Bronchial epithelial cell (primary cell): ENCODE measurements around the gene NDRG2. TPM values are rescaled to one million over a fixed set of nuclear protein-coding genes. Genes with fewer than 3 reads are reported as not detected.
"Not testable (repeated sequence)": the region's sequence is repeated elsewhere in the genome, so short reads cannot be mapped to it uniquely, and the experiment has no call there.

Experiments used
- DNase-seq: peaks from one replicate; pipeline ENCODE4 v3.0.0-alpha.2; 2010; ENCODE audit warnings: low read depth
- FAIRE-seq: peaks from 2 replicates; lab custom pipeline; 2011; peaks lifted over from hg19 to GRCh38; lab: Jason Lieb, UNC
- H3K27me3 ChIP-seq: 2 replicates; pipeline ENCODE4 v1.5.1; 2011; ENCODE audit warnings: low read length; ENCODE audit not compliant: control insufficient read depth, insufficient read depth
- H3K36me3 ChIP-seq: 2 replicates; pipeline ENCODE4 v1.5.1; 2011; ENCODE audit warnings: low read length; ENCODE audit not compliant: control insufficient read depth, insufficient read depth
- H3K4me3 ChIP-seq: 2 replicates; pipeline ENCODE4 v1.5.1; 2011; ENCODE audit warnings: mild to moderate bottlenecking, low read depth, low read length, control low read depth
- total RNA-seq: library from RNA; depleted of rRNA; stranded (reverse); fragments of >200 nt; gene quantifications from 2 replicates; pipeline ENCODE4 v1.2.1, GENCODE V29; 2014
- TF ChIP-seq, protein P1 (sequence below): IDR thresholded peaks from 2 replicates; pipeline ENCODE4 v1.5.1; 2011; ENCODE audit warnings: mild to moderate bottlenecking, moderate library complexity, low read length, control low read depth, inconsistent platforms; ENCODE audit not compliant: insufficient read depth, severe bottlenecking

NDRG2 gene
- total RNA-seq, 1 donor from 2014 or later, result 9.2 TPM

DNA sequence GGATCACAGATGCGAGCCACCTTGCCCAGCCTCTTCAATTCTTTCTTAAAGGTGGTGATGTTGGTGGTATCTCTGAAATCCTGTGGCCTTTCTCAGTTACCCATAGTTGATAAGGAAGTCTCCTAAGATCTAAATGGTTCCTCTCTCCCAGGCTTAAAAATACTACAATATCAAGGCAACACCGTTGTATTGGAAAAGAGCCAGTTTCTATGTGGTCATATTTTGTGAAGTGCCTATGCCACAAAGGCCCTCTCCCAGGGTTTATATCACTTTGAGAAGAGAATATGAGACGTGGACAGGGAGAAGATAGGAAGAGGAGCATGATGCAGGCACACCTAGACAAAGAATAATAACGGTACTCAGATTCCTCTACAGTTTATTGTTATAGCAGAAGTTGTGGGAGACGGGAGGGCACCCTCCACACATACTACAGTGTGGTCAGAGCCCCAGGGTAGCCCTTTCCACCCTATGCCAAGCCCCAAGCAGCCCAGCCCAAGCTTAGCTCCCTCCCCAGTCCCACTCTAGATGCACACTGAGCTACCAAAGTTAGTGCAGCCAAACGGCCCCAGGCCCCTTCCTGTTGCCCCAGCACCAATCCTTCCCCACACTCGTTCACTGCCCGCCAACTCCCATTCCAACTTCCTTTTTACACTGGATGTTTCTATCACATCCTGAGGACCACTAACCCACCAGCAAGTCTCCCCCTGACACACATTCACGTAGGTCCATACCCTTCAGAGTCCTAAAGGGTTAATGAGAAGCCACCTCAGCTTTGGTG lies 8.3 kb downstream of the NDRG2 start:
- FAIRE-seq (no peak), DNase-seq (no peak)
- Histone ChIP-seq H3K27me3 (no peaks in the 10 kb centered on the region), H3K36me3 (no peaks in the 10 kb centered on the region), H3K4me3 (no peak overlapping the region)
- TF ChIP-seq, protein P1, sequence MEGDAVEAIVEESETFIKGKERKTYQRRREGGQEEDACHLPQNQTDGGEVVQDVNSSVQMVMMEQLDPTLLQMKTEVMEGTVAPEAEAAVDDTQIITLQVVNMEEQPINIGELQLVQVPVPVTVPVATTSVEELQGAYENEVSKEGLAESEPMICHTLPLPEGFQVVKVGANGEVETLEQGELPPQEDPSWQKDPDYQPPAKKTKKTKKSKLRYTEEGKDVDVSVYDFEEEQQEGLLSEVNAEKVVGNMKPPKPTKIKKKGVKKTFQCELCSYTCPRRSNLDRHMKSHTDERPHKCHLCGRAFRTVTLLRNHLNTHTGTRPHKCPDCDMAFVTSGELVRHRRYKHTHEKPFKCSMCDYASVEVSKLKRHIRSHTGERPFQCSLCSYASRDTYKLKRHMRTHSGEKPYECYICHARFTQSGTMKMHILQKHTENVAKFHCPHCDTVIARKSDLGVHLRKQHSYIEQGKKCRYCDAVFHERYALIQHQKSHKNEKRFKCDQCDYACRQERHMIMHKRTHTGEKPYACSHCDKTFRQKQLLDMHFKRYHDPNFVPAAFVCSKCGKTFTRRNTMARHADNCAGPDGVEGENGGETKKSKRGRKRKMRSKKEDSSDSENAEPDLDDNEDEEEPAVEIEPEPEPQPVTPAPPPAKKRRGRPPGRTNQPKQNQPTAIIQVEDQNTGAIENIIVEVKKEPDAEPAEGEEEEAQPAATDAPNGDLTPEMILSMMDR, result no peak

GRCh38 chr14:21015312-21015711 lies 9.5 kb downstream of the NDRG2 start:
- Histone ChIP-seq H3K27me3 (no peaks in the 10 kb centered on the region), H3K36me3 (no peaks in the 10 kb centered on the region), H3K4me3 (no peak overlapping the region)
- DNase-seq (no peak), FAIRE-seq (no peak)
- TF ChIP-seq, protein P1, result no peak

- TF ChIP-seq, protein P1, result peak; percentile 86
- Histone ChIP-seq H3K36me3 (no peaks in the 10 kb centered on the region), H3K27me3 (no peaks in the 10 kb centered on the region), H3K4me3 (no peak overlapping the region)
- DNase-seq (peak; percentile 75), FAIRE-seq (peak; percentile 32)
These were observed 10.1 kb downstream of the NDRG2 start for GRCh38 chr14:21014761-21015190.

GRCh38 chr14:21011136-21011535 lies 13.7 kb downstream of the NDRG2 start:
- TF ChIP-seq, protein P1, result no peak
- no peak for FAIRE-seq
- Histone ChIP-seq H3K36me3 (no peaks in the 10 kb centered on the region), H3K27me3 (no peaks in the 10 kb centered on the region), H3K4me3 (no peak overlapping the region)
- DNase-seq, result no peak

GRCh38 chr14:21009721-21010120 lies 15.1 kb downstream of the NDRG2 start:
- not testable (repeated sequence) for H3K4me3 ChIP-seq, DNase-seq, H3K27me3 ChIP-seq, H3K36me3 ChIP-seq, FAIRE-seq

DNA sequence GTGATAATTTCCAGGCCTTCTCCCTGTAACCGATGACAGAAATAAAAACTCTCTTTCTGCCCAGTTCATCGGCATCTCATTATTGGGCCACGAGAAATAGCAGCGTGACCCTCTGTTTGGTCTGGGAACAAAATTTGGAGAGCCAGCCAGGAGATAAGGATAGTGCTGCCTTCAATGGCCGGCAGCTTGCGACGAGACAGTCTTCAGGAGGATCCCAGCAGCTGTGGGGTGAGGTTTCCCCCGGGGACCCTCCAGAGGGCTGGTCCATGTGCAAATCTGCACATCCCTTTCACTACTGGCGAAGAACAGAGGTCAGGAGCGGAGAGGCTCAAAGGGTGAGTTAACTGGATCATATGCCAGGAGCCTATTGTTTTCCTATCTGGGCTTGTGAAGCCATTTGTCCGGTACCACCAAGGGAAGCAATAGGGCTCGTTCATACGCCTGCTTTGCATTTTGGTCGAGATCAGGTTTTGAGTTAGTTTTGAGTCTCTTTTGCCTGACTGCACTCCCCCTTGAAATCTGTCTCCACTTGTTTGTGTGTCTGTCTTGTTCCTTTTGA lies 21.0 kb downstream of the NDRG2 start:
- no peaks in the 10 kb centered on the region for H3K27me3 ChIP-seq
- FAIRE-seq (no peak), DNase-seq (no peak)
- no peaks in the 10 kb centered on the region for H3K36me3 ChIP-seq
- no peak overlapping the region for H3K4me3 ChIP-seq
- TF ChIP-seq, protein P1, result no peak
